Upper lobe of left lung (tissue), 6 donors: Measurements from ENCODE around the gene NEURL4. TPM values are rescaled to one million over a fixed set of nuclear protein-coding genes. Genes with fewer than 3 reads are reported as not detected.

Experiments used
- ATAC-seq, 2 donors: fragments of 200-7000 bp; cut with Tn5 transposase; one replicate each; pipeline ENCODE4 v1.9.1; 2022; ENCODE audit warnings: mild to moderate bottlenecking in 2 of 2, moderate library complexity in 2 of 2; ENCODE audit not compliant: low FRiP score in 2 of 2
- DNase-seq, 2 donors: peaks; one replicate each; pipeline ENCODE4 v3.0.0-alpha.2; 2019 to 2020
- H3K27ac ChIP-seq, 4 donors: fragments of 200-600 bp; sonication (generic); one replicate each; pipeline ENCODE4 v1.5.1; 2016 to 2019
- H3K27me3 ChIP-seq, 4 donors: fragments of 200-600 bp; sonication (generic); one replicate each; pipeline ENCODE4 v1.5.1; 2017 to 2019
- H3K36me3 ChIP-seq, 4 donors: fragments of 200-600 bp; sonication (generic); one replicate each; pipeline ENCODE4 v1.5.1; 2016 to 2019
- H3K4me1 ChIP-seq, 4 donors: fragments of 200-600 bp; sonication (generic); one replicate each; pipeline ENCODE4 v1.5.1; 2018 to 2019
- H3K4me3 ChIP-seq, 4 donors: fragments of 200-600 bp; sonication (generic); one replicate each; pipeline ENCODE4 v1.5.1; 2017 to 2019; ENCODE audit warnings: mild to moderate bottlenecking in 2 of 4, moderate library complexity in 1 of 4
- H3K9me3 ChIP-seq, 4 donors: fragments of 200-600 bp; sonication (generic); one replicate each; pipeline ENCODE4 v1.5.1; 2018 to 2019
- CTCF ChIP-seq, 6 experiments: fragments of 450-650 bp in 4 of 6; fragments of 200-600 bp in 2 of 6; sonication (generic) in 2 of 6; IDR thresholded peaks; one replicate each; pipeline ENCODE4 v1.5.1; 2016 to 2019; ENCODE audit warnings: antibody characterized with exemption in 6 of 6
- EP300 ChIP-seq, 4 donors: sonication (generic); formaldehyde crosslinking; IDR thresholded peaks; one replicate each; pipeline ENCODE4 v1.5.1; 2017; ENCODE audit warnings: antibody characterized with exemption in 4 of 4, control low read depth in 2 of 4
- POLR2A ChIP-seq, 4 donors: fragments of 450-650 bp; IDR thresholded peaks; one replicate each; pipeline ENCODE4 v1.5.1; 2016 to 2017; ENCODE audit warnings: antibody characterized with exemption in 4 of 4, mild to moderate bottlenecking in 2 of 4
- POLR2AphosphoS5 ChIP-seq, 2 donors: sonication (generic); formaldehyde crosslinking; IDR thresholded peaks; one replicate each; pipeline ENCODE4 v1.5.1; 2017; ENCODE audit warnings: antibody characterized with exemption in 2 of 2
- whole genome bisulfite sequencing, 2 donors: methylation state at CpG; one replicate each; pipeline ENCODE4 v1.1.5; 2017 to 2018; 5-methylcytosine and 5-hydroxymethylcytosine counted together
- total RNA-seq, 6 donors: library from RNA; depleted of rRNA in 4 of 6; stranded (reverse); fragments of >200 nt in 4 of 6; gene quantifications; one replicate each; pipeline versions ENCODE4 v1.1.0 to v1.2.1, GENCODE V29; 2016 to 2021
- donor health status: DM: no; HTN: no; CAD: no; lungs with moderate emphysema.
- donor health status: DM: no; HTN: yes; CAD: no; lungs with severe emphysema.

NEURL4 gene
- total RNA-seq, 6 donors from 2014 or later = 14.2 to 77.5 (median 37.5) TPM

GRCh38 chr17:7329374-7329996, 350 bp upstream of the NEURL4 start:
- DNase-seq (peak; percentile 98 to 99), ATAC-seq (peak; percentile 95 to 97)
- Histone ChIP-seq H3K27me3 (no peaks in the 10 kb centered on the region), H3K9me3 (no peaks in the 10 kb centered on the region), H3K27ac (peak overlapping the region; percentile 80 to 94 (median 92)), H3K36me3 (peaks cover 0 to 31% (median 17%) of the 10 kb centered on the region in 4 donors), H3K4me1 (peaks cover 13 to 26% (median 15%) of the 10 kb centered on the region in 4 donors), H3K4me3 (peak overlapping the region; percentile 74 to 95 (median 84))
- whole genome bisulfite sequencing, 2 donors = 0% methylated on average over 31 to 41 of the region's 43 CpGs
- TF ChIP-seq POLR2A (IDR thresholded peaks at IDR 0.05) = peak in 3 of 4 donors; percentile 29 to 84 (median 62)
- TF ChIP-seq POLR2AphosphoS5 (IDR thresholded peaks at IDR 0.05) = peak; percentile 65 to 90
- TF ChIP-seq EP300 (IDR thresholded peaks at IDR 0.05) = peak in 1 of 4 donors; percentile 48
- peak in 2 of 6 experiments; percentile 9 to 27 for TF ChIP-seq CTCF (IDR thresholded peaks at IDR 0.05)

GRCh38 chr17:7328009-7328408, 1.1 kb downstream of the NEURL4 start:
- H3K4me3 ChIP-seq = peak overlapping the region in 1 of 4 donors; percentile 86
- 73 to 85% methylated on average over 1 of the region's 1 CpG for WGBS, 2 donors

GRCh38 chr17:7327501-7327900, 1.6 kb downstream of the NEURL4 start:
- no peaks in the 10 kb centered on the region for H3K27me3 ChIP-seq
- H3K36me3 ChIP-seq = peaks cover 6 to 51% (median 34%) of the 10 kb centered on the region in 4 donors
- no peak overlapping the region for H3K27ac ChIP-seq
- H3K4me1 ChIP-seq = peaks cover 13 to 26% (median 15%) of the 10 kb centered on the region in 4 donors
- DNase-seq = peak in 1 of 2 donors; percentile 78
- ATAC-seq = no peak
- no peaks in the 10 kb centered on the region for H3K9me3 ChIP-seq
- 81 to 88% methylated on average over 16 to 17 of the region's 17 CpGs for WGBS, 2 donors
- no peak overlapping the region for H3K4me3 ChIP-seq
- no peak for TF ChIP-seq POLR2A (IDR thresholded peaks at IDR 0.05)
- TF ChIP-seq EP300 (IDR thresholded peaks at IDR 0.05) = no peak
- no peak for TF ChIP-seq POLR2AphosphoS5 (IDR thresholded peaks at IDR 0.05)
- TF ChIP-seq CTCF (IDR thresholded peaks at IDR 0.05) = no peak

More at GRCh38 chr17:7328009-7328408, 1.1 kb downstream of the NEURL4 start:
- ATAC-seq (no peak), DNase-seq (no peak)
- Histone ChIP-seq H3K36me3 (peaks cover 6 to 46% (median 29%) of the 10 kb centered on the region in 4 donors), H3K4me1 (peaks cover 13 to 26% (median 15%) of the 10 kb centered on the region in 4 donors), H3K27ac (peak overlapping the region in 2 of 4 donors; percentile 35 to 93), H3K27me3 (no peaks in the 10 kb centered on the region), H3K9me3 (no peaks in the 10 kb centered on the region)
- no peak for TF ChIP-seq CTCF (IDR thresholded peaks at IDR 0.05)

- 94 to 95% methylated on average over 4 to 7 of the region's 7 CpGs for WGBS, 2 donors
- Histone ChIP-seq H3K4me1 (peaks cover 13 to 26% (median 15%) of the 10 kb centered on the region in 4 donors), H3K27me3 (no peaks in the 10 kb centered on the region), H3K9me3 (no peaks in the 10 kb centered on the region), H3K4me3 (no peak overlapping the region), H3K27ac (no peak overlapping the region), H3K36me3 (peaks cover 6 to 55% (median 38%) of the 10 kb centered on the region in 4 donors)
- ATAC-seq (no peak), DNase-seq (peak in 1 of 2 donors; percentile 63)
- TF ChIP-seq POLR2A (IDR thresholded peaks at IDR 0.05) (no peak), CTCF (IDR thresholded peaks at IDR 0.05) (no peak), EP300 (IDR thresholded peaks at IDR 0.05) (no peak), POLR2AphosphoS5 (IDR thresholded peaks at IDR 0.05) (no peak)
Observed at GRCh38 chr17:7327056-7327455, 2.1 kb downstream of the NEURL4 start.
